Activated T-cell treated with anti-CD3 and anti-CD28 coated beads for 4 hours (primary cell): ENCODE results near the gene ITGA7.
"Not testable (repeated sequence)": the region's sequence is repeated elsewhere in the genome, so short reads cannot be mapped to it uniquely, and the experiment has no call there.

ENCODE experiments used
- DNase-seq: peaks from one replicate; pipeline ENCODE4 v3.0.0-alpha.2; 2020

The ITGA7 gene

DNA sequence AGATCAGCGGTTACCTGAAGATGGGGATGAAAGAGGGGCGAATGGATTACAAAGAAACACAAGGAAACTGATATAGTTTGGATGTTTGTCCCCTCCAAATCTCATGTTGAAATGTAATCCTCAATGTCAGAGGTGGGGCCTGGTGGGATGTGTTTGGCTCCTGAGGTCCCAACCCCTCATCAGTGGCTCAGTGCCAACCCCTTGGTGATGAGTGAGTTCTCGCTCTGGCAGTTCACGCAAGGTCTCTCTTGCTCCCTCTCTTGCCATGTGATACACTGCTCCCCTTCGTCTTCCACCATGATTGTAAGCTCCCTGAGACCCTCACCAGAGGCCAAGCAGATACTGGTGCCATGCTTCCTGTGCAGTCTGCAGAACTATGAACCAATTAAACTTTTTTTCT is 28.0 kb downstream of the ITGA7 start:
- no peak for DNase-seq

DNA sequence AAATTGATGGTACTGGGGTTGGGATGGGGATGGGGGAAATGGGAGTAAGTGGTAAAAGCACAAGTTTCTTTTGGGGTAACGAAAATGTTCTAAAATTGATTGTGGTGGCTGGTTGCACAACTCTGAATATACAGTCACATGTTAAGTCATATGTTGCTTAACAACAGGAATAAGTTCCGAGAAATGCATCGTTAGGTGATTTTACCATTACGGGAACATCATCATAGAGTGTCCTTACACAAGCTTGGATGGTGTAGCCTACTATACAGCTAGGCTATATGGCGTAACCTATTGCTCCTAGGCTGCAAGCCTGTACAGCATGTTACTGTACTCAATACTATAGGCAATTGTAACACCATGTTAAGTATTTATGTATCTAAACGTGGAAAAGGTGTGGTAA is 31.0 kb downstream of the ITGA7 start:
- no peak for DNase-seq

DNA sequence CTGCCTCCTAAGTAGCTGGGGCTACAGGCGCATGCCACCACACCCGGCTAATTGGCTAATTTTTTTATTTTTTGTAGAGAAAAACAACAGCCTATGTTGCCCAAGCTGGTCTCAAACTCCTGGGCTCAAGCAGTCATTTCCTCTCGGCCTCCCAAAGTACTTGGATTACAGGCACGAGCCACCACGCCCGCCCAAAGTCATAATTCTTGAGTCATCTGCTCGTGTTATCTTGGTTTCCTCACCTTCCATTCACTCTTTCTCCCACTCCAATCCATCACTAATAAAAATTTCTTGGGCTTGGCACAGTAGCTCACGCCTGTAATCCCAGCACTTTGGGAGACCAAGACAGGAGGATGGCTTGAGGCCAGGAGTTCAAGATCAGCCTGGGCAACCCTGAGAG is 32.0 kb downstream of the ITGA7 start:
- DNase-seq = no peak

GRCh38 chr12:55673638-55674037 is 34.1 kb downstream of the ITGA7 start:
- no peak for DNase-seq

DNA sequence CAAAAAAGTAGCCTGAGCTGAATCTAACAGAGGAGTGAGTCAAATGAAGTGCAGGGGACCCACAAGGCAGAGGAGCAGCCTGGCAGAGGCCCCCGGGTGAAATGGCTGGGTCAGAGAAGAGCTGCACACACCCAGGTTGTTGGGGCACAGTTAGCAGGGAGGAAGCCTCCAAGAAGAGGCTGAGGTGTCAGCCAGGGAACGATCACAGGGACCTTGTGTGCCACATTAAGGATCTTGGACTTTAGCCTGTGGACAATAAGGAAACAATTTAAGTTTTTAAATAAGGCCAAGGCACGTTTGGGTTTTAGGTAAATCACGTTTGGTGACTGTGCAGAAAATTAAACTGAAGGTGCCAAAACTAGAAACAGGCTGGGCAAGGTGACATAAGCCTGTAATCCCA is 36.0 kb downstream of the ITGA7 start:
- no peak for DNase-seq

DNA sequence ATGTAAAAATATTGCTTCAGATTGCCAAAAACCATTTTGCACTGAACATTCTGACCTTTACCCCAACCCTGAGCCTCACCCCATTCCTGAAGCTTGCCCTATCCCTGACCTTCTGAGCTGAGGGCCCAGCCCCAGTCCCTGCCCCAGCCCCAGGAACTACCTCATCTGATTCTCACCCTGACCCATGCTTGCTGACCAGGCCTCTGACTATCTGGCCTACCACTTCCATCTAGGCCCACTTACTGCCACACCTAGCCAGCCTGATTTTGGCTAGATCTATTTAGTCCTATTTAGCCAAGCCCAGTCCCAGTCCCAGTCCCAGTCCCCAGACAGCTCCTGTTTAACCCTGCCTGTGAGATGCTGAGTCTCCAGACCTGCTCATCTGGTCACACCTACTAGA is 37.4 kb downstream of the ITGA7 start:
- DNase-seq = no peak

- DNase-seq = no peak
These were observed 41.2 kb downstream of the ITGA7 start for GRCh38 chr12:55666508-55666907.

DNA sequence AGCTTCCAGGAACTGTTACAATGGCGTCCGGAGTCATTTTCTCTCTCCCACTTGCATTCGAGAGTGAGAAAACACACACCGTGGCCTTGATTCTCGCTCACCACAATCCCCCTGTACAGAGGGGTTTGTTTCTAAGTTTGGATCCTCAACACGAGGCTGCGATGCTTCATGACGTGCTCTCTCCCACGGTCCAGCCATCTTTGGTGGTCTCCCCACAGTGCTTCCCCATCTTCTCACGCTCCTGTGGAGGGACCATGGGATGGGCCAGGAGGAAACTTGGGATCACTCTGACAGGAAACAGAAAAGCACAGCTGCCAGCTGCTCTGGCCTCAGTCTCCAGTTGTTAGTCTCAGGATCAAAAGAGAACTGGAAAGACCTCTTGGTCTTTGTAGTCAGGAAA is 42.9 kb downstream of the ITGA7 start:
- no peak for DNase-seq

DNA sequence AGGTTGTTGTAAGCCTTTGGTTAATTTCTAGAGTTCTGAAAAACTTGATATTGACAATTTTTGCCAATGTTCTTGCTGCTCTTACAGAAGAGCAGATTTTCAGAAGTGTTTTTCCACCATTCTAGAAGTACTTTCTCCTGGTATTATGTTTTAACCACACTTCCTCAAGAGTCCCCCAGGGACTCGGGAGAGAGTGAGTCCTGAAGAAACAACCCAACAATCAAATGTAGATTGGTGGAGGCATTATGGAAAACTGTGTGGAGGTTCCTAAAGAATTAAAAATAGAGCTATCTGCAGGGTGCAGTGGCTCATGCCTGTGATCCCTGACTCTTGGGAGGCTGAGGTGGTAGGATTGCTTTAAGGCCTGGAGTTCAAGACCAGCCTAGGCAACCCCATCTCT is 44.3 kb downstream of the ITGA7 start:
- no peak for DNase-seq

- no peak for DNase-seq
These were observed 48.0 kb downstream of the ITGA7 start for GRCh38 chr12:55659486-55660385.

GRCh38 chr12:55658635-55659391 is 48.9 kb downstream of the ITGA7 start:
- no peak for DNase-seq

- DNase-seq = no peak
These were observed 49.5 kb downstream of the ITGA7 start for GRCh38 chr12:55658212-55658611.

DNA sequence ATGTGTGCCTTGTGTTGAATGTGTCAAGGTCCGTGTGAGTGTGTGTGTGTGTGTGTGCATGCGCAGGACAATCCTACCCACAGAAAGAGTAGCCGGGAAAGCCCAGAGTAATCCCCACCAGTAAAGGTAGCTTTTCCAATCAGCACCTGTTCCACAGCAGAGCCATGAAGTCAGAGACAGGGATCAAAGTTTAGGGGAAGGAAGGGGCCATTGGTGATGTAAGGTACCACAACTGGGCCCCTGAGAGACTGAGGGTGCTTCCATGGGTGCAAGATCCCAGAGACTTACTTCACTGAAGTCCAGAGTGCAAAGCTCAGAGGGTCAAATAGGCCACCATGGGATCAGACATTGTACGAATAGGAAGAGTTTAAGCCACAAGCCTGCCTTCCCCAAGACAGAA is 50.5 kb downstream of the ITGA7 start:
- no peak for DNase-seq

DNA sequence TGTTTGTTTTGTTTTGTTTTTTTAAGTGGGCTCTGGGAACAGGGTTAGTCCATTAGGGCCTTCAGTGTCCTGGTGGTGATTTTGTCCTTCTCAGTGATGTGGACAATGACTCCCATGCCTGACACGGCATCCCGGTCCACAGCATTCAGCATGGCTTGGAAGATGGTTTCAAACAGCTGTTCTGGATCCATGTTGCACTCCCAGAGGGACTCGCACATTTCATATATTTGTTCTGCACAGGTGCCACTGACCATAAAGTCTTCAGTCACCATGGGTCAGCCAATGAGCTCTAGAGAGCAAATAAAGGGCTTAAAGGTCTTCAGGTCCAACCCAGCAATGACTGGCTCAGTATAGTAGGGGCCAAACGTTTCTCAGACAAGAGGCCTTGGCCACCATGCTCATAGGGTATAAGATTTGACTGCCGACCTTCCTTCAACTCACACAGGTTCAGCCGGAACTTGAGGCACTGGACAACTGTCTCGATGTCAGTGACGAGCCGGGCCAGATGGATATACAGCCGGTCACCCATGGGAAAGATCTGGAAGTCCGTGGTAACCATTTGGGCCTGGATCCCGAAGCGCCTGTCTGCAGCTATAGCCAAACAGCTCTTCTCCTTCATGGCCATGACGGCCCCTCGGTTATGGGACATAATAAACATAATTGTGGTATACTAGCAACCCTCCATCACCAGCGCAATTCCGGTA is 53.0 kb downstream of the ITGA7 start:
- no peak for DNase-seq

DNA sequence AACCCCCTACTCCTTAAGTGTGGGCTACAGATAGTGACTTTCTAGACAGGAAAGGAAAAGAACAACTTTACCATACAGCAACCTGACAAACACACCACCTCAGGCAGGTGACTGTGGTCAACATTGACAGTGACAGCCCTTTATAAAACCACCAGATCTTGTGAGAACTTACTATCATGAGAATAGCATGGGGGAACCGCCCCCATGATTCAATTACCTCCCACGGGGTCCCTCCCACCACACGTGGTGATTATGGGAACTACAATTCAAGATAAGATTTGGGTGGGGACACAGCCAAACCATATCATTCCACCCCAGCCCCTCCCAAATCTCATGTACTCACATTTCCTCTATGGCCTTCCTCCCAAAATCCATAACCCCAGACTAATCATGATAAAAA is 54.7 kb downstream of the ITGA7 start:
- no peak for DNase-seq

DNA sequence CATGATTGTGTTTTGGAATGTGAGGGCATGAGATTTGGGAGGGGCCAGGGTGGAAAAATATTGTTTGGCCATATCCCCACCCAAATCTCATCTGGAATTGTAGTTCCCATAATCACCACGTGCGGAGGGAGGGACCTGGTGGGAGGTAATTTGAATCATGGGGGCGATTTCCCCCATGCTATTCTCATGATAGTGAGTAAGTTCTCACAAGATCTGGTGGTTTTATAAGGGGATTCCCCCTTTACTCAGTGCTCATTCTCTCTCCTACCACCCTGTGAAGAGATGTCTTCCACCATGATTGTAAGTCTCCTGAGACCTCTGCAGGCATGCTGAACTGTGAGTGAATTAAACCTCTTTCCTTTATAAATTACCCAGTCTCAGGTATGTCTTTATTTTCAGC is 55.4 kb downstream of the ITGA7 start:
- no peak for DNase-seq

GRCh38 chr12:55651299-55651683 is 56.4 kb downstream of the ITGA7 start:
- DNase-seq = no peak

DNA sequence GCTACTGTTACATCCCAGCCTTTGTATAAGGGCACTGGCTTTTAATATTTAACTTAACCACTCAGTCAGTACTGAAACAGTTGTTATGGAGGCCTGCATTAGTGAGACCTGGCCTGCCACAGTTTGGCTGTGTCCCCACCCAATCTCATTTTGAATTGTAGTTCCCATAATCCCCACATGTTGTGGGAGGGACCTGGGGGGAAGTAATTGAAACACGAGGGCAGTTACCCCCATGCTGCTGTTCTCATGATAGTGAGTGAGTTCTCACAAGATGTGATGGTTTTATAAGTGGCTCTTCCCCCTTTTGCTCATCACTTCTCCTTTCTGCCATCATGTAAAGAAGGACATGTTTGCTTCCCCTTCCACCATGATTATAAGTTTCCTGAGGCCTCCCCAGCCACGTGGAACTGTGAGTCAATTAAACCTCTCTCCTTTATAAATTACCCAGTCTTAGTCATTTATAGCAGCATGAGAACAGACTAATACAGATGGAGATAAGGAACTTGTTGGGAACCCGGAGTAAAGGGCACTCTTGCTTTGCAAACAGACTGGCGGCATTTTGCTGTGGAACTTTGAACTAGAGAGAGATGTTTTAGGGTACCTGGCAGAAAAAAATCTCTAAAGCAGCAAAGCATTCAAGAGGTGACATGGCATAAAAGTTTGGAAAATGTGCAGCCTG is 56.9 kb downstream of the ITGA7 start:
- DNase-seq = not testable (repeated sequence)

DNA sequence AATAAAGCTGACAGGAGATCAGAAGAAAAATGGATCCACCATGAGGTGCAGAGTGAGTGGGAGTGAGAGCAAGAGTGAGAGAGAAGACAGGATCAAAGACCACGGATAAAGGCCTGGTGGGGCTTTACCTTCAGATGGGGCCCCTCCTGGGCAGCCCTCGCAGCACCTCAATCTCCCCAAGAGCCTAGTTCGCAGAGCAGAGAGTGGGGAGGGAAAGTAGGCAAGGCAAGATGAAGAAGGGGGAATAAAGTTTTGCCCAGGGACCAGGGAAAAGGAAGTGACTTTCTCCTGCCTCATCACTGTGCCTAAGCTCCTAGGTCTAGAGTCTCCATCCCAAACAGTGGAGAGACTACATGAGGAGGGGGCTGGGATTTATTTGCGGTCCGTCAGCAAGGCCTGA is 60.7 kb downstream of the ITGA7 start:
- DNase-seq = no peak

GRCh38 chr12:55644591-55644990 is 63.1 kb downstream of the ITGA7 start:
- DNase-seq = no peak

- DNase-seq = no peak
These were observed 65.0 kb downstream of the ITGA7 start for GRCh38 chr12:55642669-55643068.

- no peak for DNase-seq
These were observed 65.4 kb downstream of the ITGA7 start for GRCh38 chr12:55642267-55642666.

DNA sequence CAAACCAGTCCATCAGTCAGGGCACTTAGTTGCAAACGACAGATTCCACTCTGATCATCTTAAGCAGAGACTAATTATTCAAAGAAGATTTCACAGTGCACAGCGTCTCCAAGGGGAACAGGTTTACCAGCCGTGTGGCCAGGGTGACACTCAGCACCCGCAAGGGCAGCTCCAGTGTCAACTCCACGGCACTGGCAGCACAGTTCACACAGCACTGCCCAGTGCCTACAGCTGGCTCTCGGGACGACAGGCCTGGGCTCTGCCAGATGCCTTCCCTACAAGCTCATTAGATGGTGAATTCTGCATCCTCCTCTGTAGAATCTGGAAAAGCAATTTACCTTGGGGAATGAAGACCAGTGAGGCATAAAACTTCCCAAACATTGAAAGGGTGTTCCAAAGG is 66.1 kb downstream of the ITGA7 start:
- DNase-seq = no peak
